ENCODE data around the gene ARHGAP27.
"Not testable (repeated sequence)": the region's sequence is repeated elsewhere in the genome, so short reads cannot be mapped to it uniquely, and the experiment has no call there.

The ARHGAP27 gene

DNA sequence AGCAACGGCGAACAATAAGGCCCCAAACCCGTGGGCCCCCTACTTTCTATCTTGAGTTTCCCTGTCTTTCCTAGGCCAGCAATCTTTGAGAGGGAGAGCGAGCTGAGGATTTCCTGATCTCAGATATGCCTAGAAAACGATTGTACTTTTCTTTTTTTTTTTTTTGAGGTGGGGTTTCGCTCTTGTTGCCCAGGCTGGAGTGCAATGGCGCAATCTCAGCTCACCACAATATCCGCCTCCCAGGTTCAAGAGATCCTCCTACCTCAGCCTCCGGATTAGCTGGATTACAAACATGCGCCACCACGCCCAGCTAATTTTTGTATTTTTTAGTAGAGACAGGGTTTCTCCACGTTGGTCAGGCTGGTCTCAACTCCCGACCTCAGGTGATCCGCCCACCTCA is 15.0 kb upstream of the ARHGAP27 start:
- not testable (repeated sequence) for H3K4me3 ChIP-seq (ENCODE audit: low read depth, low read length)

DNA sequence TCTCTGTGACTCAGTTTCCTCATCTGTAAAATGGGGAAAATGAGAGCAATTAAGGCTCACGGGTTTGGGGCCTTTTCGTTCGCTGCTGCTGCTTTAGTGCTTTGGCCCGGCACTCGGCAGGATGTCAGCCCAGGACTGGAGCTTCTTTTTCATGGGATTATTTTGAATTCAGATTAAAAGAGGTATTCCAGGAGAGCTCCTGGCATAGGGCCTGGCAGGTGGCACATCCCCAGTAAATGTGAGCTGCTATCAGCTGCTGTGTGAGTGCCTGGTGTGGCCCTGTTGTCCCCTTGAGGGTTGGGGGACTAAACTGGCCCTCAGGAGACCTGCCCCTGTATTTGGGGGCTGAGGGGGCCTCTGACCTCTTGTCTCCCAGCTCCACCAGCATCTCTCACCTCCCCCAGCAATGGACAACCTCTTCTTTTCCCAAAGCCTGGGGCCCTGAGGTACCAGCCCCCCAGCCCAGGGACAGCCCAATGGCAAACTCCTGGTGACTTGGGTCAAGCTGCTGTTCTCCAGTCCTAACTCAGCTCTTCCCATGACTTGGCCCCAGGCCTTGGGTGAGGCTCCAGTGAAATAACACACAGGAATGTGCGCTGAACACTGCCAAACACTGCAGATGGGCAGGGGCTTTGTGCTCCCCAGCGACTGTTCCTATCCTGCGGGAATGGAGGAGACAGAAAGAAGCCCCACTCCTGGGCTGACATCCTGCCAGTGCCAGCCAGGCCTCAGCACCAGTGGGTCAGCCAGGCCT is 14.4 kb upstream of the ARHGAP27 start:
- not testable (repeated sequence) for H3K4me3 ChIP-seq (ENCODE audit: low read depth, low read length)

DNA sequence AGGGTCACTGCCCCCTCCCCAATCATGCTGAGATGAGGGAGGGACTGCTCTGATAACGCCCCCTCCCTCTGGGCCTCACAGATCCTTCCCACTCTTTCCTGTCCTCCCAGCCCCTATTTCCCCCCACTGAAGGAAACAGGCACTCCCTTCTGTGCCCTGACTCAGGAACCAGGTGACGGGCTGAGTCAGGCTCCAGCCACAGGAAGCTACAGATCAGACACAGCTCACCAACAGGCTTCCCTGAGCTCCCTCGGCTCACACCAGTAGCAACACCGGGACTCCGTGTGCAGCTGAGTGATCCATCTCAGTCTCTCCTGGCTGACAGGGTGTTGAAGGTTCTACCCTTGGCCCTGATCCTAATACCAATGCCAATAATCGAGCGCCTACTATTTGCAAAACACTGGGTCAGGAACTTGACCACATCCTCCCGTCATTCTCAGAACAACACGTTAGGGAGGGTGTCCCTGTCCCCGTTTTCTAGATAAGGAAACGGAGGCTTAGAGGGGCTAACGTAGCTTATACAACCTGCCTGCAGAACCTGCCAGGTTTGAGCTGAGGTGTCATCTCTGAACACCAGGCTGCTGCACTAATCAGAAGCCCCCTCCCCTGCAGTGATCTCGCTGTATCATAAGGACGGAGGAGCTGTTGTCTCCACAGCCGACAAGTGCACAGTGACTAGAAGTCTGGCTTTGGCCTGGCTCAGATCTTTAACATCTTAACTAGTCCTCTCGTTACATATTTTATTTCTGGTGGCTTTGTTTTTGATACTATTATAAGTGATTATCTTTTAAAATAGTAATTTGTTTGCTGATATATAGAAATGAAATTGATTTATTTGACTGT is 13.5 kb upstream of the ARHGAP27 start:
- H3K4me3 ChIP-seq (ENCODE audit: low read depth, low read length), result not testable (repeated sequence)

DNA sequence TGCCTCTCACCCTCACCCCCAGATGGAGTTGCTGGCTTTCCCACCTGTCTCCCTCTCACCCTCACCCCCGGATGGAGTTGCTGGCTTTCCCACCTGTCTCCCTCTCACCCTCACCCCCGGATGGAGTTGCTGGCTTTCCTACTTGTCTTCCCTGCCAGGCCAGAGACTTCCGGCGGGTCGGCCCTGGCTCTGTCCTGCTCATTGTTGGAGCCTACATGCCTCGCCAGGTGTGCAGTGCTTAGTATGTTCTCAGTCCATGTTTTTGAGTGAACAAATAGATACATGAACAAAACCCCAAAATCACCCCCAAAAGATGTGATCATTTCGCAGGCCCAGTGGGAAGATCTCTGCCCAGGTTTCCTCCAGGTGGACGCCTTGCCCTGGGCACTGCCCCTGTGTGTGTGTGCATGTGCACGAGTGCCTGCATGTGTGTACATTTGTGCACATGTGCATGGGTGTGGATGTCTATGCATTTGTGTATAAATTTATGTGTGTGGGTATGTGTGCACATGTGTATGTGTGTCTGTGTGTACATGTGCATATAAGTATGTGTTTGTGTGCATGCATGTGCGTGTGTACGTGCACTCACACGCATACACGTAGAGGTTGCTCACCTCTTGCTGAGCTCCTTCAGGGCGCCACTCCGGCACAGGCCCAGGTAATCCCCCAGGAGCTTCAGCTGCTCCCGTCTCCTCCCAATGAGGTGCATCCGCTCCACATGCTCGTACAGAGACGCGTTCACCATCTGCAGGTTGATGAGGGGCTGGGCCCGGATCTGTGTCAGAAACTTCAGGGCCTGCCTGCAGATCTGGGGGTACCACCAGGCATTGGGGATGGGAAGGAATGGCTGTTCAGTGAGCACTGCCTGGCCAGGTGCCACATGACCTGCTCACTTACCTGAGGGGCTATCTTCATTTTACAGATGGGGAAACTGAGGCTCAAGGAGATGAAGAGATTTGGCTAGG is 12.5 kb upstream of the ARHGAP27 start:
- H3K4me3 ChIP-seq (ENCODE audit: low read depth, low read length), result not testable (repeated sequence)

DNA sequence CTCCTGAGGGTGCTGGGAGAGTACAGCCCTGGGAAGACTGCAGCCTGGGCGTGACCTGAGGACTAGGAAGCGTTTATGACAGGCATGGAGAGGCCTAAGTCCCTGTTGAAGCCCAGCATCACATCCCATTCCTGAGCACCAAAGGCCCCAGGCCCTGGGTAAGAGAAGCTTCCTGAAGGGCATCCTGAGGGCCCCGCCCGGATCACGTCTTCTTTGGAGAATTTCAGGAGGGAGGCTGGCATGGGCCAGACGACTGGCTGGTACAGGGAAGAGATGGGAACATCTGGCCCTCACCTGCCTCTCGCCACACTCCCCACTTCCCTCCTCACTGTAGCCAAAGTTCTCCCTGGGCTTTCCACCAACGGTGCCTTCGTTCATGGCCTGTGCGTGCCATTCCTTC is 11.6 kb upstream of the ARHGAP27 start:
- not testable (repeated sequence) for H3K4me3 ChIP-seq (ENCODE audit: low read depth, low read length)

DNA sequence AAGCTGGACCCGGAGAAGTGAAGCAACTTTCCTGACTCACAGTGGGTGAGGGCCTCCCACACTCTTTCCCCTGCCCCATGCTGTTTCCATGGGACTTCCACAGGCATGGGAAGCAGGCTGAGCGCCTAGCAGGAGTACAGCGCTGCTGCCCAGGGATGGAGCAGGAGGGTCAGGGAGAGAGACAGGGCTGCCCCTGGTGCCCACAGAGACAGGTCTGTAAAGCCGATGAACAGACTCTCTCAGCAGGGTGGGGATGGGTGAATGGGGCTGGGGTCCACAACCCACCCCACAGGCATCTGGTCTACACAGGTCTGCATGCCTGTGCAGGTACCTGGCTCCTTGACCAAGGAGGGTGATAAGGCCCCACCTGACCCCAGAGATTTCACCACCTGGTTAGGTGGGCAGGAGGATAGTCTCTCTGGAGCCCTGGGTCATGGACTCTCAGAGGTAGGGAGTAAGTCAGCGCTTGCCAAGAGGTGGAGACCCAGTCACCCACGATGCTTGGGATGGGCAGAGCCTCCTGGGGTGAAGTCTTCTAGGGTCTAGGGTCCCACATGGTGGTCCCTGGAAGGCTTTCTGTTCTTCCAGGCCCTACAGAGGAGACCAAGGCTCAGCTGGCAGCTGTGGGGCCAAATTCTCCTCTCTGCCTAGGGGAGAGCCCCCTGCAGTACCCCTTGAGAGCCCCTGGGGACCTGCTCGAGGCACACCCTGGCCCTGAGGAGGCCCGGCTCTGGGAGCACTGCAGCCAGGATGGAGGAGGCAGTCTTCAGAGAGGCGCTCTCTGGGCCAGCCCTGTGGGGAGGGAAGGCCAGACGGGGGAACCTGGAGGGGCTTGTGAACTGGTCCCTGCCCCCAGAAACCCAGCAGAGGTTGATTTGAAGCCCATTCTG is 10.9 kb upstream of the ARHGAP27 start:
- H3K4me3 ChIP-seq (ENCODE audit: low read depth, low read length), result not testable (repeated sequence)

DNA sequence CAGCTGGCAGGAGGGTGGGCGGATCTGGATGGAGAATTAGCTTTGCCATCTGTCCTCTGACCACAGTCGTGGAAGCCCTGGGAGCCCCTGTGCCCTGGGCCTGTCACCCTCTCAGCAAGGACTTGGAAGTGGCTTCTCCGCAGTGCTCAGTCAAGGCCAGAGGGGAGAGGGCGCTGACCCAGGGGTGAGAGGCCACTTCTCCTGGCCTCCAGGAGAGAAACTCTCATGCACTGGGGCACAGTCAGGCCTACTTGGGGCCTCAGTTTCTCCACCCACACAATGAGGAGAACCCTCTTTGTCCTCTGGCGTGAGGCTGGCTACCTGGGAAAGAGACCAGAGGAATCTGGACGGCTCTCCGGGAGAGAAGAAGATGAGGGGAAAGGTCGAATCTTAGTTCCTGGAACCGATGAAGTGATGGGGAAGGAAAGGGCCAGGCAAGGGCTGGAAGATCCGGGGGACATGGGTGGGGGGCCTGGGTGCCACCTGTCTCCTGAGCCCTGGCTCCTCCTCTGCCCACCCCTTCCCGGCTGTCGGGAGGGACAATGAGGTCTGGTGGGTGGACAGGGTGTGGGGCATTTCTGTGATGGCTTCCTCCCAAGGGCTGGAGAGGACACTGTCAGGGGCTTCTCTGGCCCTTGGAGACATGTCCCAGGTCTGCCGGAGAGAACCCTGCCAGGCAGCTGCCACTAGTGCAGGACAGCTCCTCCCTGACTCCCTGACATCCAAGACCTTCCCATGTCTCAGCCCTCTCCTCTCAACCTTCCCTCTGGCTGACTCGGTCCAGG is 9.0 kb upstream of the ARHGAP27 start:
- no peak overlapping the region for H3K4me3 ChIP-seq (ENCODE audit: low read depth, low read length)

DNA sequence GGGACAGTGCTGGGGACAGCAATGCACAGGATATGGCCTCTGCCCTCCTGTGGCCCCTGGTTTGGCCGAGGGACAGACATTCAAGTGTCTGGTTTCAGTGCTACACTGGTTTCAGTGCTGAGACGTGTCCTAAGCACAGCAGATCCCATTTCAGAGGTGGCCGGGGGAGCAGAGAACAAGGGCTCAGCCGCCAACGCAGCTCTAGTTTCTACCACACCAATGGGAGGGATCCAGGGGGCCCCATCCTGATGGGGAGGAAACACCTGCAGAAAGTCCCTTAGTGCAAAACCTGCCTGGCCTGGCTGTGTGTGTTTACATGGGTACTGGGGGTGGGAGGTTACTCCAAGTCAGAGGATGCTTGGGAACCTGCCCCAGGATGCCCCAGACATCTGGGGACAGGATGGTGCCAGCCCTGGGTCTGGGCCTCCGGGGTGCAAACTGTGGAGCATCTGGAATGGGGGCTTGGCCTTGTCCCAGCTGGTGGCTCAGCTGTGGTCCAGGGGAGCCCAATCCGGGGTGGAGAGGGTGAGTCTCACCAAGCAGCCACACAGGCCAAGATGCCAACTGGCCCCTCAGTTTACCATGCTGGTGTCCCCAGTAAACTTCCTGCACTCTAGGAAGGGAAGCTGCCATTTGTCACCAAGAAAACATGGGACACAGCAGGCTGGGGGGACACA is 8.3 kb upstream of the ARHGAP27 start:
- H3K4me3 ChIP-seq (ENCODE audit: low read depth, low read length), result not testable (repeated sequence)

DNA sequence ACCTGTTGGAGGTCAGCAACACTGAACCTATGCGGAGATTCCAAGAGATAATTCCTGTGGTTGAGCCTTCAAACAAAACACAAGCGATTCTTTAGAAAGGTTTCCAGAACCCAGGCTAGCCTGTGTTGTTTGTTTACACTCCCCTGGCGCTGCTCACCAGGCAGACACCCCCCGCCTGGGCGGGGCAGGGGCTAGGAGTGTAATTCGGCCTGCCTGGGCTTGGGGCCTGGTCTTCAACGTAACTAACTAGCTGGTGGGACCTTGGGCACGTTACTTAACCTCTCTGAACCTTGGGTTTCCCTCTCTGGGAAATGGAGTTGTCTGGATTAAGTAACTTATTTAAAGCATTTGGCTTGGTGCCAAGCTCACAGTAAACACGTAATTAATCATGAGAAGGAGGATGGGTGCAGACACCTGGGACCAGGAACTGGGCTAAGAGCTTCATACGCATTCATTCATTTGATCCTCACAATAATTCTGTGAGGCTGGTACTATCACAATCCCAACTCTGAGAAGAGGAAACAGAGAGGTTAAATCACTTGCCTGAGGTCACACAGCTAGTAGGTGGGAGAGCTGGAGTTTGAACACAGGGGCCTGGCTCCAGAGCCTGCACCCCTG is 7.6 kb upstream of the ARHGAP27 start:
- no peak overlapping the region for H3K4me3 ChIP-seq (ENCODE audit: low read depth, low read length)

DNA sequence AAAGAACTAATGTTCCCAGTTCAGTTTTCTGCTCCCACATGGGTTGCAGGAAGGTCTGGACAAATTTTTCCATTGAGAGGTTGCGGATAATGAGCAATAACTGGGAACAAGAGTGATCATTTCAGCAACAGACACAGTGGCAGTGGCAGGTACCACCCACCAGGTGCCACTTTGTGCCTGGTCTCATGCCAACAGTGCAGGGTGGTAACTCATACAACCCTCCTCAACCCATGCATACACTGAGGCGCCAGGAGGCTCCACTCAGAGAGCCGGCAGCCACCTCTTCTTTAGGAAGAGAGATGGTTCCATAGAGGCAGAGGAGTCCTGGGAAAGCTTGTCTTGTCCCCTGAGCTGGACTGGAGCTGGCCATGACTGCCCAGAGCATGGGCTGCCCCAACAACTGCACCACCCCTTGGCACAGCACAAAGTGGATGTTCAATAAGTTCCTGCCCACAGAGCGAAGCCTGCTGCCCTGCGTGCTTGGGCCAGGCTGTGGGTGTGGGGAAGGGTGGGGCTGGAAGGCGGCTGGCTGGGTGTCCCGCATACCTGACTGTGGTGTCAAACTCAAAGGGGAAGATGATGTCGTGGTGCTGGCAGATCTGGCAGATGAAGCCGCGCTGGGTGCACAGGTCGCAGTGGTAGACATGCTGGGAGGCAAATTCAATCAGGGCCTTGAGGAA is 6.4 kb upstream of the ARHGAP27 start:
- no peak overlapping the region for H3K4me3 ChIP-seq (ENCODE audit: low read depth, low read length)

DNA sequence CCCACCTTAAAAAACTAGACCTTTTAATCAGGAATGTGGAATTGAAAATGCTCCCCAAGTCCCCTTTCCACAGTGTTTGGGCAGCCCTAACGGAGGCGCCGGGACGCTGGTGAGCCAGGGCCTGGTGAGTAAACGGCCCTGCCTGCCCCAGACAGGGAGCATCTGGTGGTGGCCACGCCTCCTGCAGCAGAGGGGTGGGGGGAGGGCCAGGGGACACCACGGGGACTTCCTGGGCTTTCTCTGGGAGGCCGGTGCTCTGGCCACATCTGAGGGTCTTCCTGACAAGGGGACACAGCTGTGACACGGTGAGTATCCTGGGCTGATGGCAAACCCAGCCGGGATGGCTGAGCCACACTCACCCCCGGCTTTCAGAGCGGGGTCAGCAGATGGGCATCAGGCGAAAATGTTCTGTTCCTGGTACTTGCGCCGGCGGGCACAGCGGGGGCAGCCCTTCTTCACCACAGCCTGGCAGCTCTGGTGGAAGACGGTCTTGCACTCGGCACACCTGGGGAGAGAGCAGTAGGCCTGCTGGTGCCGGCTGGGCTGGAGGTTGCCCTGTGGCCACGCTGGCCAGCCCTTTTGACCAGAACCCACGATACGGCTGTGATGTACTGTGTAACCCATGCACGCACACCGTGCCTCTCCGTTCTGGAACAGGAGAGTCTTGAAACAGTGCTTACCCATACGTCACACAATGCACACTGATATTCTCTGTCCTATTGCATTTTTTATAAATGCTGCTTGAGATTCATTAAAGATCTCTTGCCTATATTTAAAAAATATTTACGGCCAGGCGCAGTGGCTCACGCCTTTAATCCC is 5.0 kb upstream of the ARHGAP27 start:
- no peak overlapping the region for H3K4me3 ChIP-seq (ENCODE audit: low read depth, low read length)

DNA sequence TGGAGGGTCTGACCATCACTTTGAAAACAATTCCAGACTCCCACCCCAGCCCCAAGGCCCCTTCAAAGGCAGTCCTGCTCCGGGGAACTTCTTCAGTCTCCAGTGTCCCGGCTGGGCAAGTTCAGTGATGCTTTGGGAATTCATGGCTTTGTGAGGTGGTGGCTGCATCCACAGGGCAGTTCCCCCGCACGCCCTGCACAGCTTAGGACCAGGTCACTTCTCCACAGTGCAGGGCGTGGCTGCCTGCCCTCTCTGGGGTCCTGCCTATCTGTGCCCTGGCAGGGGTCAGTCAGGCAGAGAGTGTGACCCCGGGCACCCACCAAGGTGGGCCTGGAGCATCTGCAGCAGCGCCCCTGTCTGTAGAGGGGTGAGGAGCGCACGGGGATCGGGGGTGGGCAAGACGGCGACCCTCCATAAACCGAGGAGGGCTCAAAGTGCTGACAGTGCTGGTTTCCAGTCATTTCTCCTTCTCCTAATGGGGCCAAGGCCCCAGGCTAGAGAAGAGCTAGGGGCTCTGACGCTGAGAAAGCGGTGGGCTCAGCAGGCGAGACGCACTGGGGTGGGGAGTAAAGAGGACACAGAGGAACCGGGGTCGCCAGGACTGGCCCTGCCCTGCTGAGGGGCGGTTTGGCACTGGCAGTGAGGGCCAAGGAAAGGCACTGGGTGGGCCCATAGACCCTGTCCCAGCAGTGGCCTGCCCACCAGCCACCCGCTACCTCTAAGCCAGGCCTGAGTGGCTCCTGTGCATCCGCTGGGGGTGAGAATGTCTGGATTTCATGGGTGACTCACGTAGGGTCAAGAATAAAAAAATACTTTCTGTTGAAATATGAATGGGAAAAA is 4.2 kb upstream of the ARHGAP27 start:
- H3K4me3 ChIP-seq (ENCODE audit: low read depth, low read length), result no peak overlapping the region

DNA sequence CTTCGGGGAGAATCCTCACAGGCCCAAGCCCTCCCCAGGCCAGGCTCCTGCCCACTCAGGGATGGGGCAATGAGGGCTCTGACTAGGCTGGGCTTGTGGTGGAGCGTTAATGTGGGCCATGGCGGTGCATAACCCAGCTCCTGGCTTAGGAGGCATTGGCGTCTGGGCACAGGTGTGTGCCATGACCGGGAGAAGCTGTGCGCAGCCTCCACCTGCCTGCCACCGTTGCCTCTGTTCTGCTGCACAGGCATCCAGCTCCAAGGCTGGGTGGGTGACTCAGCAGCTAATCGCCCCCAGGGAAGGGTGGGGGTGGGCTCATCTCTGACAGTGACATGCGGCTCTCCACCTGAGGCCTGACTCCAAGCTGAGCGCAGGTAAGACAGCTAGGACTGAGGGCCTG is 3.5 kb upstream of the ARHGAP27 start:
- no peak overlapping the region for H3K4me3 ChIP-seq (ENCODE audit: low read depth, low read length)

DNA sequence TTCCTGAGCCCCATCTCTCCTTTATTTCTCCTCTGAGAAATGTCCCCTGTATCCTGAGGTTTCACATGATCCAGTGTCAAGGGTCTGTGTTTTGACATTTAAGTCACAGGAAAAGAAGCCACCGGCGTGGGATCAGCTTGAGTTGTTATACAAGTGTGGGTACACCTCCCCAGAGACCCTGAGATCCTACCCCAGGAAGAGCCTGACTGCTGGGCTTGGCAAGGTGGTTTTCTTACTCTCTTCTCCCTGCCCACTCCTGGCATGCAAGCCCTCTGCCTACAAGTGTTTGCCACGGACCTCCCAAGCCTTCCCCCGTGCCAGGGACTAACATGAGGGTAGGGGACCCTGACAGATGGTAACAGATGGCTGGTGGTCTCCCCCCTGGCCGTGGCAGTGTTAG is 2.8 kb upstream of the ARHGAP27 start:
- H3K4me3 ChIP-seq (ENCODE audit: low read depth, low read length), result no peak overlapping the region

DNA sequence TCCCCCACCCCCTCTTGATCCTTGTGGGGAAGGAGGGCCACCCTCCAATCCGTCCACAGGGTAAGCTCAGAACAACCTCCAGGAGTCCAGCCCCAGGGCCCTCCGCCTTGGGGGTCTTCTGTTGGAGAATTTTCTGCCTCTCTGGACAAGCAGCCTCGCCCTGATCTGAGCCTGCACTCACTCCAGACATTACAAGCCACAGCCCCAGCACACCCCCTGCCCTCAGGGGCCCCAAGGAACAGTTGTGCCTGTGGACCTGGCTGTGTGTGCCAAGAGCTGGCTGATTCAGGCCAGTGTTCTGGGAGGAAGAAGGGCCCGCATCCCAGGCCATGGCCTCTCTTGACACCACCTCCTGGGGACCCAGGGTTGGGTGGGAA is 477 bp upstream of the ARHGAP27 start:
- H3K4me3 ChIP-seq (ENCODE audit: low read depth, low read length), result no peak overlapping the region

All from iPS-11a (cell line).